GM18519 (cell line): ENCODE data around the gene ADAP2.
A peak's percentile ranks its signal among the peaks of the same experiment; 100 is the strongest.
"Not testable (repeated sequence)": the region's sequence is repeated elsewhere in the genome, so short reads cannot be mapped to it uniquely, and the experiment has no call there.

Experiments used
- ATAC-seq: cut with Tn5 transposase; IDR thresholded peaks from one replicate; pipeline ENCODE4 v1.9.1; 2021; ENCODE audit warnings: mild to moderate bottlenecking, moderate library complexity; ENCODE audit not compliant: unreplicated experiment, low FRiP score

The ADAP2 gene

DNA sequence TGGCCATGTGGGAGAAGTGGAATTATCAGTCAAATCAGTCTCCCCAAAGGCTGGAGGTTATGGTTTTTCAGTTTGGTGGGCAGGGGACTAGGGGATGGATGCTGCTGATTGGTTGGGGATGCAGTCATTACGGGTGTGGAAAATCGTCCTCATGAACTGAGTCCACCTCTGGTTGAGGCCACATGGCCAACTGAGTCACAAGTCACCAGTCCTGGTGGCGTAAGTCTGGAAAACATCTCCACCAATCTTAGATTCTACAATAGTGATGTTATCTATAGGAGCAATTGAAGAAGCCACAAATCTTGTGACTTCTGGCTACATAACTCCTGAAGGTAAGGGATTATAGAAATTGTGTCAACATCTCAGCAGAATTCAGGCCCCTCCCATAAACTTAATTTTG lies 43.9 kb downstream of the ADAP2 start:
- ATAC-seq, result no peak

- ATAC-seq, result not testable (repeated sequence)
These were observed 46.2 kb downstream of the ADAP2 start for GRCh38 chr17:30967911-30968310.

GRCh38 chr17:30969989-30970830 lies 48.5 kb downstream of the ADAP2 start:
- no peak for ATAC-seq

- ATAC-seq, result peak; percentile 45
These were observed 49.3 kb downstream of the ADAP2 start, which contains the start of gene RNF135 for GRCh38 chr17:30970831-30971567. Gene RNF135, plus strand, starts transcription at chr17:30971039. Its CDS starts 35 bp downstream, at chr17:30971074.

DNA sequence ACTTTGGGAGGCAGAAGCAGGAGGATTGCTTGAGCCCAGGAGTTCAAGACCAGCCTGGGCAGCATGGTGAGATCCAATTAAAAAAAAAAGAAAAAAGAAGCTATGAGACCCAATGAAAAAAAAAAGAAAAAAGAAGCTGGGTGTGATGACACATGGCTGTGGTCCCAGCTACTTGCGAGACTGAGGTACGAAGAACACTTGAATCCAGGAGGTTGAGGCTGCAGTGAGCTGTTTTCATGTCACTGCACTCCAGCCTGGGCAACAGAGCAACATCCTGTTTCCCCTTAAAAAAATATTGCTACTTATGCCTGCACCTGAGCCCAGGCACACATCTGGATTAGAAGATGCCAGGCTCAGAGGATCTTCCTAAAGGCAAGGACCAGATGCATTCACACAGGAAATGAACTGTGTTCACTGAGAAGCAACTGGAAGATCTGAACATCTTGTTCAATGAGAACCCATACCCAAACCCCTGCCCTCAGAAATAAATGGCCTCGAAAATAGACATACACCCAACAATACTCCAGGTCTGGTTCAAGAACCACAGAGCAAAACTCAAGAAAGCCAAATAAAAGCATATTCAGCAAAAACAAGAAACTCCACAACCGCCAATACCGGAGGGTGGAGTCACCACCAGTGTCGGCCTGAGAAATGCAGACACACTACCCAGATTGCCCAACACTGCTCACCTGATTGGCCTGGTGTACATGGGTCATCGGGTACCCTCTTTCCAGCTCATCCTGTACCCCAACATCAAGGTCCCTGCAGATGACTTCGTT lies 53.5 kb downstream of the ADAP2 start:
- no peak for ATAC-seq

- ATAC-seq, result not testable (repeated sequence)
These were observed 58.2 kb downstream of the ADAP2 start for GRCh38 chr17:30979919-30980318.

- ATAC-seq, result no peak
These were observed 60.1 kb downstream of the ADAP2 start for GRCh38 chr17:30981531-30982519.

- ATAC-seq, result no peak
These were observed 61.1 kb downstream of the ADAP2 start for GRCh38 chr17:30982855-30983254.

- ATAC-seq, result no peak
These were observed 68.7 kb downstream of the ADAP2 start for GRCh38 chr17:30990458-30990857.

GRCh38 chr17:30992551-30992950 lies 70.8 kb downstream of the ADAP2 start:
- ATAC-seq, result no peak

DNA sequence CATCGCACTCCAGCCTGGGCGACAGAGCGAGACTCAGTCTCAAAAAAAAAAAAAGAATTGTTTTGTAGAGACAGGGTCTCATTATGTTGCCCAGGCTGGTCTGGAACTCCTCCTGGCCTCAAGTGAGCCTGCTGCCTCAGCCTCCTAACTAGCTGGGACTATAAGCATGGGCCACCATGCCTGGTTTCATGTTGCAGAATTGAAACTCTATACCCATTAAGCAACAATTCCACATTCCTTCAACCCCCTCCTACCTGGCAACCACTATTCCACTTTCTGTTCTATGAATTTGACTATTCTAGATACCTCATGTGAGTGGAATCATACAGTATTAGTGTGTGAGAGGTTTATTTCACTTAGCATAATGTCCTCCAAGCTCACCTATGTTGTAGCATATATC lies 73.6 kb downstream of the ADAP2 start:
- ATAC-seq, result no peak

DNA sequence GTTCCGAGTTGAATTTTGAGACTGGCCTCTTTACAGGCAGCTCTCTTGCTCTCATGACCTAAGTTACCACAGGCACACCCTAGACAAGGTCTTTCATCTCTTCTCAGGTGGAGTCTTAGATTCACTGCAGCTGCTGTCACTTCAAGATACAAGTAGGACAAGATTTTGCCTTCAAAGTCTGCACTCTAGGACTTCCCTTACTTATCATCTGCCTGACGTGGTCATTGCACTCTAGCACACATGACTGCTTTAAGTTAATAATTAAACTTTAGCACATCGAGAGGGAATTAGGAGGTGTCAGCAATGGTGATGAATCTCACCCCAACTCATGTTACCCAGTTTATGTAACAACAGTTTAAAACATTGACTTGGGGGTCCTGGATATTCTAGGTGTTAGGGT lies 74.7 kb downstream of the ADAP2 start:
- no peak for ATAC-seq

GRCh38 chr17:30997270-30997669 lies 75.5 kb downstream of the ADAP2 start:
- no peak for ATAC-seq

DNA sequence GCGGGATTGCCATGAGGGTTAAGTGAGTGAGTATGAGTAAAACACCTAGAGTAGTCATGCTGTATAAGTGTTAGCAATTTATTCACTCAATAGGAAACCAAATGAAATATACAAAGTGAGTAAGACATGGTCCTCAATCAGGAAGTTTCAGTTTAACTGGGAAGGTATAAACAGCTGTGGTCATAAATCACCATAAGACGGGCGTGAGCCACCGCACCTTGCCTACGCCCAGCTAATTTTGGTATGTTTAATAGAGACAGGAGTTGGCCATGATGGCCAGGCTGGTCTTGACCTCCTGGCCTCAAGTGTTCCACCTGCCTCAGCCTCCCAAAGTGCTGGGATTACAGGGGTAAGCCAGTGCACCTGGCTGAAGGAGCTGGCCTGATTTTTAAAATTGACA lies 76.1 kb downstream of the ADAP2 start:
- no peak for ATAC-seq

DNA sequence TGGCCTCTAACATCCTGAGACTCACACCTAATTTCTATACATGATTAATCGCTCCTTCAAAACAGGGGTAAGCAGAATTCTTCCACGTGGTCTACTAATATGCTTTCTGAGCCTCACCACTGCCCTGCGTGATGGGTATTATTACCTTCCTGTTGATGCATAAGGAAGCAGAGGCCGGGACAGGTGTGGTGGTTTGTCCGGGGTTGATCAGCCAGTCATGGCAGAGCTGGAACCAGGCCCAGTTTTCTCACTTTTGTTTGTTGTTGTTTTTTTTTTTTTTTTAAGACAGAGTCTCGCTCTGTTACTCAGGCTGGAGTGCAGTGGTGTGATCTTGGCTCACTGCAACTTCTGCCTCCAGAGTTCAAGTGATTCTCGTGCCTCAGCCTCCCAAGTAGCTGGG lies 80.3 kb downstream of the ADAP2 start:
- ATAC-seq, result no peak

DNA sequence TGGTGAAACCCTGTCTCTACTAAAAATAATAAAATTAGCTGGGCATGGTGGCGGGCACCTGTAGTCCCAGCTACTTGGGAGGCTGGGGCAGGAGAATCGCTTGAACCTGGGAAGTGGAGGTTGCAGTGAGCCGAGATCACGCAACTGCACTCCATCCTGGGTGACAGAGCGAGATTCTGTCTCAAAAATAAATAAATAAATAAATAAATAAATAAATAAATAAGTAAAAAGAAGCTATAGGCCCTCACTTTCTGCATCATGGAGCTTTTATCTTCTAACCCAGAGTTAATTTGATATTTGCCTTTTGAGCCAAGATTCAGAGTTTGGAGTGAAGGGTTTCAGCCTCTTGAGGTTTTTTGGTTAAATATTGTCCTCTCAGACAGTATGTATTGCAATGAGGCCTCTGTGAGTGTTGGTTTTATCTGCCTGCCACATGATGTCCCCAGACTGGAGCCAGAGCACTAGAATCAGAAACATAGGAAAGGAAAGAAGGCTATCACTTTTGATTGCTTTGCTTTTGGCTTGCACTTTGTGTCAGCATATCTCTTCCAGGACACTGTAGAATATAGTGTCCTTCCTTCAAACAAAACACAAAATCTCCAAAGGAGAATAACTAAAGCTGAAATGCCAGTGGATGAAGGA lies 81.6 kb downstream of the ADAP2 start:
- no peak for ATAC-seq

DNA sequence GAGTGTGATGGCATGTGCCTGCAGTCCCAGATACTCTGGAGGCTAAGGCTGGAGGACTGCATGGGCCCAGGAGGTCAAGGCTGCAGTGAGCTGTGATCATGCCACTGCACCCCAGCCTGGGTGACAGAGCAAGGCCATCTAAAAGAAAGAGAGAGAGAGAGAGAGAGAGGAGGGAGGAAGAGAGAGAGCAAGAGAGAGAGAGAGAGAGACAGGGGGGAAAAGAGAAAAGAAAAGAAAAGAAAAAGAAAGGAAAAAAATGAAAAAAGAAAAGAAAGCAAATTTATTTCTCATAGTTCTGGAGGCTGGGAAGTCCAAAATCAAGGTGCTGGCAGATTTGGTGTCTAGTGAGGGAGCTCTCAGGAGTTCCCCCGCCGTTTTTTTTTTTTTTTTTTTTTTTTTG lies 82.4 kb downstream of the ADAP2 start:
- no peak for ATAC-seq

DNA sequence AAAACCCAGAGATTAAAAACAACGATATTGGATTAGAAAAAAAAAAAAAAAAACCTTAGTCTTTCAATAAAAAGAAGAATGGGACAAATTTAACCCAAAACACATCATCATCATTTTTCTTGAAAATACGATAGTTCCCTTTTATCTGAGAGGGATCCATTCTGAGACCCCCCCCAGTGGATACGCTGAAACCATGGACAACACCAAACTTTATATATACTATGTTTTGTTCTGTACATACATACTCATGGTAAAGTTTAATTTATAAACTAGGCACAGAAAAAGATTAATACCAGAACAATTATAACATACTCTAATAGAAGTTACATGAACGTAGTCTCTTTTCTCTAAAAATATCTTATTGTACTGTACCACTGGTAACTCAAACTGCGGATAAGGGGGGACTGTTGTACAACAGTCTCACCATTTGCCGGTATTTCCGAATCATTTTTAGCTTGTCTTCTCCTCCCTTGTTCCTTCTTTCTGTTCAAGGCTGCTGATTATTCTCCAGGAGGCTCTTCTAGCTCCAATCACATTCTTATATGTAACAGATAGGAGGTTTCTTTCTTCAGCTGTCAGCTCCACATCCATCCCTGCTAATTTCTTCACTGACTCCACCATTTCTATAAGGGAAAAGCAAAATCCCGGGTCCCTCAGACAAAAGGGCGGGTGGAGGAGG lies 86.1 kb downstream of the ADAP2 start:
- ATAC-seq, result no peak
